Measurements from ENCODE around the gene LDLRAD3. TPM values are rescaled to one million over a fixed set of nuclear protein-coding genes. Genes with fewer than 3 reads are reported as not detected.

The LDLRAD3 gene
- total and polyA plus RNA-seq, 4 donors: 2.3 to 19.6 (median 10.8) TPM

DNA sequence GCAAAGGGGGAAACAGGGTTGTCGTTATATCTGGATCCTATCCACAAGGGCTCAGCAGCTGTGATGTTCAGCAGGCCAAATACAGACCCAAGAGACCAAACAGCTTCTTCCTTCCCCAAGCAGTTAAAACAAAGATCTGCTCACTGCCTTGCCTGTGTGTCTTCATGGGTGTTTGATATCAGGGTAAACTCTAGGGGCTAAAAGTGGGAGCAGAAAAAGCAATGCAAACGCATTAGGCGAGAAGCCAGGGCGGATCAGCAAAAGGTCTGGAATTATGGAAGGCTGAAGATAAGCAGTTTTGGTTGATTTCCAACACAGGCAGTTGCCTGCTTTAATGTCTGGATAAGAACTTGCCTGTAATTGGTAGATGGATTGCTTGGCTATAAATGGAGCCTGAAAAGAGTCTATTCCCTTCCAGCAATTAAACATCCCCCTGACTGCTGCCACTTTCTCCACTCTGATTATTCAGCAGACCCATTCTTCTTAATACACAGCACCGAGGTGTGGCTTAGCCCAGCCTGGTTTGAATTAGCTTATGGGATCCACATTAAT lies 219.1 kb downstream of the LDLRAD3 start:
- Histone ChIP-seq H3K27me3 (ENCODE audit: control insufficient read depth in 1 of 2, insufficient read depth in 2 of 2, low read length in 1 of 2) (no peaks in the 10 kb centered on the region), H3K9me3 (ENCODE audit: control insufficient read depth, low read length) (no peaks in the 10 kb centered on the region), H3K27ac (ENCODE audit: low read depth in 1 of 2, low read length in 2 of 2) (no peak overlapping the region), H3K36me3 (ENCODE audit: control insufficient read depth in 1 of 2, insufficient read depth in 2 of 2, low read length in 1 of 2) (no peaks in the 10 kb centered on the region), H3K4me1 (ENCODE audit: control insufficient read depth in 1 of 2, insufficient read depth in 2 of 2, low read length in 2 of 2) (no peaks in the 10 kb centered on the region), H3K4me3 (ENCODE audit: low read length in 2 of 2) (no peak overlapping the region)
- 41 to 56% methylated on average over 5 of the region's 5 CpGs for WGBS, 2 donors
- ATAC-seq (ENCODE audit: low FRiP score) (no peak), DNase-seq (no peak)
- intact Hi-C loops (cut with DNase I): no loop called here

- intact Hi-C loops (cut with DNase I): no loop called here
- no peaks in the 10 kb centered on the region for H3K36me3 ChIP-seq (ENCODE audit: control insufficient read depth in 1 of 2, insufficient read depth in 2 of 2, low read length in 1 of 2)
- ATAC-seq (ENCODE audit: low FRiP score) (no peak), DNase-seq (no peak)
- 98 to 99% methylated on average over 6 of the region's 6 CpGs for WGBS, 2 donors
- no peaks in the 10 kb centered on the region for H3K4me1 ChIP-seq (ENCODE audit: control insufficient read depth in 1 of 2, insufficient read depth in 2 of 2, low read length in 2 of 2)
- H3K9me3 ChIP-seq (ENCODE audit: control insufficient read depth, low read length): no peaks in the 10 kb centered on the region
- H3K27ac ChIP-seq (ENCODE audit: low read depth in 1 of 2, low read length in 2 of 2): no peak overlapping the region
- H3K4me3 ChIP-seq (ENCODE audit: low read length in 2 of 2): no peak overlapping the region
- no peaks in the 10 kb centered on the region for H3K27me3 ChIP-seq (ENCODE audit: control insufficient read depth in 1 of 2, insufficient read depth in 2 of 2, low read length in 1 of 2)
Measured at GRCh38 chr11:36164506-36165250, 220.8 kb downstream of the LDLRAD3 start.

GRCh38 chr11:36165621-36166397 lies 221.9 kb downstream of the LDLRAD3 start:
- H3K4me3 ChIP-seq (ENCODE audit: low read length in 2 of 2): no peak overlapping the region
- intact Hi-C loops (cut with DNase I): no loop called here
- no peaks in the 10 kb centered on the region for H3K9me3 ChIP-seq (ENCODE audit: control insufficient read depth, low read length)
- no peaks in the 10 kb centered on the region for H3K36me3 ChIP-seq (ENCODE audit: control insufficient read depth in 1 of 2, insufficient read depth in 2 of 2, low read length in 1 of 2)
- WGBS, 2 donors: 52 to 58% methylated on average over 3 of the region's 3 CpGs
- ATAC-seq (ENCODE audit: low FRiP score): no peak
- H3K27me3 ChIP-seq (ENCODE audit: control insufficient read depth in 1 of 2, insufficient read depth in 2 of 2, low read length in 1 of 2): no peaks in the 10 kb centered on the region
- no peaks in the 10 kb centered on the region for H3K4me1 ChIP-seq (ENCODE audit: control insufficient read depth in 1 of 2, insufficient read depth in 2 of 2, low read length in 2 of 2)
- H3K27ac ChIP-seq (ENCODE audit: low read depth in 1 of 2, low read length in 2 of 2): no peak overlapping the region
- no peak for DNase-seq

- Histone ChIP-seq H3K27ac (ENCODE audit: low read depth in 1 of 2, low read length in 2 of 2) (no peak overlapping the region), H3K4me1 (ENCODE audit: control insufficient read depth in 1 of 2, insufficient read depth in 2 of 2, low read length in 2 of 2) (no peaks in the 10 kb centered on the region), H3K9me3 (ENCODE audit: control insufficient read depth, low read length) (no peaks in the 10 kb centered on the region), H3K27me3 (ENCODE audit: control insufficient read depth in 1 of 2, insufficient read depth in 2 of 2, low read length in 1 of 2) (no peaks in the 10 kb centered on the region), H3K4me3 (ENCODE audit: low read length in 2 of 2) (no peak overlapping the region), H3K36me3 (ENCODE audit: control insufficient read depth in 1 of 2, insufficient read depth in 2 of 2, low read length in 1 of 2) (no peaks in the 10 kb centered on the region)
- no peak for DNase-seq
- 95 to 96% methylated on average over 4 of the region's 4 CpGs for WGBS, 2 donors
- ATAC-seq (ENCODE audit: low FRiP score): no peak
- intact Hi-C loops (cut with DNase I): no loop called here
Measured at GRCh38 chr11:36167073-36167472, 223.2 kb downstream of the LDLRAD3 start.

- intact Hi-C loops (cut with DNase I): no loop called here
- Histone ChIP-seq H3K4me1 (ENCODE audit: control insufficient read depth in 1 of 2, insufficient read depth in 2 of 2, low read length in 2 of 2) (no peaks in the 10 kb centered on the region), H3K36me3 (ENCODE audit: control insufficient read depth in 1 of 2, insufficient read depth in 2 of 2, low read length in 1 of 2) (no peaks in the 10 kb centered on the region), H3K9me3 (ENCODE audit: control insufficient read depth, low read length) (no peaks in the 10 kb centered on the region), H3K27me3 (ENCODE audit: control insufficient read depth in 1 of 2, insufficient read depth in 2 of 2, low read length in 1 of 2) (no peaks in the 10 kb centered on the region), H3K27ac (ENCODE audit: low read depth in 1 of 2, low read length in 2 of 2) (no peak overlapping the region), H3K4me3 (ENCODE audit: low read length in 2 of 2) (no peak overlapping the region)
- DNase-seq: no peak
- ATAC-seq (ENCODE audit: low FRiP score): no peak
- WGBS, 2 donors: 97% methylated on average over 6 of the region's 6 CpGs
Measured at GRCh38 chr11:36167729-36168128, 223.9 kb downstream of the LDLRAD3 start.

- DNase-seq (no peak), ATAC-seq (ENCODE audit: low FRiP score) (no peak)
- no peaks in the 10 kb centered on the region for H3K9me3 ChIP-seq (ENCODE audit: control insufficient read depth, low read length)
- no peaks in the 10 kb centered on the region for H3K36me3 ChIP-seq (ENCODE audit: control insufficient read depth in 1 of 2, insufficient read depth in 2 of 2, low read length in 1 of 2)
- WGBS, 2 donors: 83 to 90% methylated on average over 2 of the region's 2 CpGs
- H3K27me3 ChIP-seq (ENCODE audit: control insufficient read depth in 1 of 2, insufficient read depth in 2 of 2, low read length in 1 of 2): no peaks in the 10 kb centered on the region
- H3K4me3 ChIP-seq (ENCODE audit: low read length in 2 of 2): no peak overlapping the region
- intact Hi-C loops (cut with DNase I): no loop called here
- H3K27ac ChIP-seq (ENCODE audit: low read depth in 1 of 2, low read length in 2 of 2): no peak overlapping the region
- no peaks in the 10 kb centered on the region for H3K4me1 ChIP-seq (ENCODE audit: control insufficient read depth in 1 of 2, insufficient read depth in 2 of 2, low read length in 2 of 2)
Measured at GRCh38 chr11:36177836-36178235, 234.0 kb downstream of the LDLRAD3 start.

- 76 to 82% methylated on average over 6 of the region's 6 CpGs for WGBS, 2 donors
- intact Hi-C loops (cut with DNase I): no loop called here
- Histone ChIP-seq H3K4me3 (ENCODE audit: low read length in 2 of 2) (no peak overlapping the region), H3K4me1 (ENCODE audit: control insufficient read depth in 1 of 2, insufficient read depth in 2 of 2, low read length in 2 of 2) (no peaks in the 10 kb centered on the region), H3K9me3 (ENCODE audit: control insufficient read depth, low read length) (no peaks in the 10 kb centered on the region), H3K36me3 (ENCODE audit: control insufficient read depth in 1 of 2, insufficient read depth in 2 of 2, low read length in 1 of 2) (no peaks in the 10 kb centered on the region), H3K27me3 (ENCODE audit: control insufficient read depth in 1 of 2, insufficient read depth in 2 of 2, low read length in 1 of 2) (no peaks in the 10 kb centered on the region), H3K27ac (ENCODE audit: low read depth in 1 of 2, low read length in 2 of 2) (no peak overlapping the region)
- no peak for ATAC-seq (ENCODE audit: low FRiP score)
- DNase-seq: no peak
Measured at GRCh38 chr11:36186340-36187175, 242.7 kb downstream of the LDLRAD3 start.

GRCh38 chr11:36187622-36188021 lies 243.8 kb downstream of the LDLRAD3 start:
- no peak for ATAC-seq (ENCODE audit: low FRiP score)
- intact Hi-C loops (cut with DNase I): no loop called here
- H3K4me3 ChIP-seq (ENCODE audit: low read length in 2 of 2): no peak overlapping the region
- no peak overlapping the region for H3K27ac ChIP-seq (ENCODE audit: low read depth in 1 of 2, low read length in 2 of 2)
- no peaks in the 10 kb centered on the region for H3K9me3 ChIP-seq (ENCODE audit: control insufficient read depth, low read length)
- H3K4me1 ChIP-seq (ENCODE audit: control insufficient read depth in 1 of 2, insufficient read depth in 2 of 2, low read length in 2 of 2): no peaks in the 10 kb centered on the region
- WGBS, 2 donors: 87 to 93% methylated on average over 3 of the region's 3 CpGs
- DNase-seq: no peak
- no peaks in the 10 kb centered on the region for H3K36me3 ChIP-seq (ENCODE audit: control insufficient read depth in 1 of 2, insufficient read depth in 2 of 2, low read length in 1 of 2)
- no peaks in the 10 kb centered on the region for H3K27me3 ChIP-seq (ENCODE audit: control insufficient read depth in 1 of 2, insufficient read depth in 2 of 2, low read length in 1 of 2)
